ENCODE data around the gene NRAS.

Gene NRAS

DNA sequence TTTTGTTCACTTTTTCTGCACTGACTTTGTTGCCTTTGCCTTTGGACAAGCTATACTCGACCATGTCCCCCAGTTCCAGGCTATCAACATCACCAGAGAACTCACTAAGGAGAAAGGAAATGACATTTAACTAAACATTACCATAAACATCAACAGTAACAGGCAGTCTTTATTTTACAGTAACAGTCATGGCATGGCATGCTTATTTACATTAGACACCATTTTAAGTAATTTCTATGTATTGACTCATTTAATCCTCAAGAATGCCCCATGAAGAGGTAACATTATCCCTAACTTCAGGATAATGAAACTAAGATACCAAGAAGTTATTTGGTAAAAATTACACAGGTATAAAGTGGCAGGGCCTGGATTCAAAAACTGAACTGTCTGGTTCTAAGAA lies 8.7 kb upstream of the NRAS start:
- DNase-seq (ENCODE audit: low read depth): no peak

DNA sequence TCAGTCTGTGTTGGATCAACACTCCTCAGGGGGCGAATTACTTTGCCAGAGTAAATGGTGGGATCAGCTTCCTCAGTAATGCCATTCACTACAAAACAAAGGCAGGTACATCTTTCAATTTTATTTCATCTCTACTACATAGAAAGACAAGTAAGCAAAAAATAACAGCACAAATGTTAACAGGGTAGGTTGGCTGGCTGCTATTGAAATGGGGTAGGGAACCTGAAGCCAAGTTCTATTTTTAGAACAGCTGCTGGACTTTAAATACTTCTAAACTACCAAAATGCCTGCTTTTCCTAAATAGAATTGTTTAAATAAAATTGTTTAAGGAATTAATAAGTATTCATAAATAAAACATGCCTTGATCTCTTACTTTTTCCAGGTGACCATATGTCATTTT lies 7.3 kb upstream of the NRAS start:
- no peak for DNase-seq (ENCODE audit: low read depth)

GRCh38 chr1:114723457-114723856 lies 6.9 kb upstream of the NRAS start:
- no peak for DNase-seq (ENCODE audit: low read depth)

- no peak for DNase-seq (ENCODE audit: low read depth)
These were observed 3.9 kb upstream of the NRAS start for GRCh38 chr1:114720492-114720891.

DNA sequence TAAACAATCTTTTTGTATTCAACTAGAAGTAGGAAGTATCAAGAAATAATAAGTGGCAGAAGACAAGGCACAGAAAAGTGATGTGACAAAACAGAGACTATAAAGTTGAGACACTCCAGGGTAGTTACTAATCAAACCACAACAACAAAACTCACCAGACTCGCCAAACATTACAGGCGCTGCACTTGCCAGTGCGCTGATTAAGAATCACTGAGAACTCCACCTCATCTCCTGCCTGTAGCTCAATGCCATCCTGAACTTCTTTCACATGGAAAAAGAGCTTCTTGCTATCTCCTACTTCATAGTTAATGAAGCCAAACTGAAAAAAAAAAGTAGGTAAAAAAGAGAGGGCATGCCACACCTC lies 2.8 kb upstream of the NRAS start:
- no peak for DNase-seq (ENCODE audit: low read depth)

GRCh38 chr1:114718661-114719423 lies 2.3 kb upstream of the NRAS start:
- DNase-seq (ENCODE audit: low read depth): no peak

GRCh38 chr1:114715952-114716303 lies 643 bp downstream of the NRAS start:
- no peak for DNase-seq (ENCODE audit: low read depth)

DNA sequence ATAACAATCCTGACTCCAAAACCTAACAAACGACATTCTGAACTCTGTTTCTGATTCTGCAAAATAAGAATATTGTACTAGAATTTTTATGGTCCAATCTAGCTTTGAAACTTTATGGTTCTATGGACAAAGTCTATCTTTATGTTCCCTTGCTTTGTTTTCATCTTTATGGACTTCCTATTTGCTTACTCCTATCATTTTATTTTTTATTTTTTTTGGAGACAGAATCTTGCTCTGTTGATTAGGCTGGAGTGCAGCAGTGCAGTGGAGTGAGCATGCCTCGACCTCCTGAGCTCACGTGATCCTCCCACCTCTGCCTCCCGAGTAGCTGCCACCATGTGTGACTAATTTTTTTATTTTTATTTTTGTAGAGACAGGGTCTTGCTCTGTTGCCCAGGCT lies 3.6 kb downstream of the NRAS start:
- DNase-seq (ENCODE audit: low read depth): no peak

DNA sequence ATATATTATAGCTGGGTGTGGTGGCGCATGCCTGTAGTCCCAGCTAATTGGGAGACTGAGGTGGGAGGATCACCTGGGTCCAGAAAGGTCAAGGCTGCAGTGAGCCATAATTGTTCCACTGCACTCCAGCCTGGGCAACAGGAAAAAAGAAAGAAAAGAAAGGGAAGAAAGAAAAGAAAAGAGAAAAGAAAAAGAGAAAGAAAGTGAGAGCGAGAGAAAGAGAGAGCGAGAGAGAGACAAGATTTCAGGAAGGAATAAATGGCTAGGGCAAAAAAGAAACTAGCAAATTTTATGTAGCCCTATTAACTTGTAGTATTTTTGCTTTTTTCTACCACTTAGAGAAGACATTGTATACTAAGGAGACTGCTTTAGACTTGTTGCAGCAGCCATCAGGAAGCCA lies 6.2 kb downstream of the NRAS start:
- no peak for DNase-seq (ENCODE audit: low read depth)

DNA sequence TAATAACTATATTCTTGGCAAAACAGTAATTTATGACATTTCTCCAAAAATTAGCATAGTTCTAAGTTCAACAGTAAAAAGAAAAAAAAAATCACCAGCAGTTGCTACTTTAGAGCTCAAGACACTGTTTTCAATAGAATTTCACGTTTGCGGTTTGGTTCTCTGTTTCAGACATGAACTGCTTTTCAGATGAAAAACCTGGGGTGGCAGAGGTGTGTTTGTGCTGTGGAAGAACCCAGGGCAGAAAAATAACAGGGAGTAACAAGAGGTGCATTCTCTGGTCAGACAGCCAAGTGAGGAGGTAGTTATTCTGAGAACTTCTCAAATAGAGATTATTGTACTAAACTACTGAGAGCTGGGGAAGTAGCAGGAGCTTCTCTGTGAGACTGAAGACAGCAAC lies 9.0 kb downstream of the NRAS start:
- DNase-seq (ENCODE audit: low read depth): no peak

DNA sequence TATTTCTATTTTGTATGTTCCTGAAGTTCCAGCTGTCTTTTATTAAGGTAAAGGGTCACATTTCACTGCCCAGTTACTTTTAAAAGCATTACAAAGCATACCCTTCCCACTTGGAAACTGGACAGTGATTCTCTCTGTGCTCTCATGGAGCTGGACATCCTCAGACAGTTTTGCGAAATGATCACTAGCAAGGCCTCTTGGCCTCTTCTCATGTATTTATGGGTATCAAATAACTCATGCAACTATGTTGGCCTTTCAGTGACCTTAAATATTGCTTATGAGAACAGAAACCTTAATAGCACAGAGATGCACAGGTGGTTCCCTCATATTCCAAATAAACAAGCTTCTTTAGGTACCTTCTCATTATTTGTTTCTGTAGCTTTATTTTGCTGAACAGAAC lies 13.3 kb downstream of the NRAS start:
- DNase-seq (ENCODE audit: low read depth): no peak

DNA sequence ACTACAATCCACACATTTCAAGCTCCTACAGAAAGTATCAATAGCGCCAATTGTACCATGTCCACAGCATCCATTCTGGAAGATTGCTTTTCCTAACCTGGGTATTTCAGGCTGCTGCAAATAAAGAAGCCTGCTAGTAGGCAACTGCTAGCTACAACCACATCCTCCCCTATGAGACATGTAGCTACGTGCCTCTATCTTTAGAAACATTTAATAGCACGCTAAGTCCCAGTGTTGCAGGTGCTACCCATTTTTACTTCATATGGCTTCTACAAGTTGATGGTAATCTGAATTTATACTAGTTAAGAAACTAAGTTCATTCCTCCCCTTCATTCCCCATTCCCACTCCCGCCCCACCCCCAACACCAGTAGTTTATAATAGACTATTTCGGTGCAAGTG lies 13.8 kb downstream of the NRAS start:
- DNase-seq (ENCODE audit: low read depth): no peak

- DNase-seq (ENCODE audit: low read depth): no peak
These were observed 14.6 kb downstream of the NRAS start for GRCh38 chr1:114701931-114702330.

GRCh38 chr1:114700036-114700600 lies 16.5 kb downstream of the NRAS start:
- no peak for DNase-seq (ENCODE audit: low read depth)

DNA sequence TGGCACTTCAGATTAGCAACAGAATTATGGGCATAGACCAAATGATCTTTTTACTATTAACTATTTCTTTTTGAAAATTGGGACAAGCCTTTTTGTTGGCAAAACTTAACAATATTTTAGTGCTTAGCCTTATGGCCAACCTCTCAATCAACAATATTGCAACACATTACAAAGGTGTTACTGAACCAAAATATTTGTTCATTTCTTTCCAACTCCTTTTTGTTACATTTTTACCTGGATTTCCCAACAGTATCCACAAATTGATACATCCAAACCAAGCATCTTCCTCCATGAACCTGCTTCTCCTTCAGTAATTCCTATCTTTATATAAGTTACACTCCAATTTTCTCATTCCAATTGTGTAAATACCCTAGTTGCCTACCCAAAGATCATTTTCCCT lies 19.8 kb downstream of the NRAS start:
- no peak for DNase-seq (ENCODE audit: low read depth)

DNA sequence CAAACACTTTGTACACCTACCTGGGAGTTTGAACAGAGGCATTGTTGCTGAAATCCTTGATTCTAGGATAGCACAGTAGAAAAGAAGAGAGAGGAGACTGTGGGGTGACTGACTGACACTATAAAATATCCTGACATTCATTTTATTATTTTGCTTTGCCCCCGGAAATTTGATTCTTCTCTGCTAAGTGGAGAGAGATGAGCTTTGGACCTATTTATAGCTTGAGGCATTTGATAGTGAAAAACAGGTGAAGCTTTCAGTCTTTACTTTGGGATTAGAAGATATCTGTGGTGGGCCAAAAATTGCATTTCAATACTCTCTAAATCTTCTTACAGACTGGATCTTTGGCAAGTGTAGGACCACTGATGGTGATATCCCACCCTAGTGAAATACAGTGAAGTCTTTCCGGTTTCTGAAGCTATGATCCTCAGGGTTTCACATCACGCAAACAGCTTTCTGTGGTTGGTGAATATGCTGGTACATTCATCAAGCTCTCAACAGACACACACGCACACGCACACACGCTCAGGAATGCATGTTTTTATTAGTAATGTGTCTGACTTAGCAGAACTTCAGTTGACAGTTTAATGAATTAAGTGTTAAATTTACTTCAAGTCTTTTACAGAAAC lies 21.0 kb downstream of the NRAS start, which contains the start of gene AMPD1:
TSS of gene AMPD1 (minus strand) at position 117 of the 629 bp plus-strand sequence. CDS start at position 42, 75 bp downstream.
- no peak for DNase-seq (ENCODE audit: low read depth)

GRCh38 chr1:114694540-114695310 lies 21.8 kb downstream of the NRAS start:
- no peak for DNase-seq (ENCODE audit: low read depth)

DNA sequence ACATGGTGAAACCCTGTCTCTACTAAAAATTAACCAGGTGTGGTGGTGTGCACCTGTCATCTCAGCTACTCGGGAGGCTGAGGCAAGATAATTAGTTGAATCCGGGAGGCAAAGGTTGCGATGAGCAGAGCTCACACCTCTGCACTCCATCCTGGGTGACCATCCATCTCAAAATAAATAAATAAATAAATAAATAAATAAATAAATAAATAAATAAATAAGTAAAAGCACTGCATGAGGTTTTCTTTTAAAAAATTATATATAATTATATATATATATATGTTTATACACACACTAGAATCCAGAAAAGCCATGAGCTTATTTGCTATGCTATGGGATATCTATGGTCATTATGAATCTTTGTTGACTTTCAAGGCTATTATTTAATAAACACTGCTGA lies 23.6 kb downstream of the NRAS start:
- no peak for DNase-seq (ENCODE audit: low read depth)

DNA sequence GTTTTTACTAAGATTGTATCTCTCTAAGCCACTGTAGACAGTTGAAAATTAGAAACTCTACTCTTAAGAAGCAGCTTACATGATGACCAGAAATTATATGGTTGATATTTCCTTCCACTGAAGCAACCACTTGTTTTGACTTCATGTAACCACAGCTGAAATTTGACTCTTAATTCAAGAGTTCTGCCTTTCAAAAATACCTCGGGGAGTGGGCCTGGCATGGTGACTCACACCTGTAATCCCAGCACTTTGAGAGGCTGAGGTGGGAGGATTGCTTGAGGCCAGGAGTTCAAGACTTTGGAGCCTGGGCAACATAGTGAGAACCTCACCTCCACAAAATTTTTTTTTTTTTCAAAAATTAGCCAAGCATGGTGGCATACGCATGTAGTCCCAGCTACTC lies 25.5 kb downstream of the NRAS start:
- no peak for DNase-seq (ENCODE audit: low read depth)

- no peak for DNase-seq (ENCODE audit: low read depth)
These were observed 26.4 kb downstream of the NRAS start for GRCh38 chr1:114690148-114690547.

- no peak for DNase-seq (ENCODE audit: low read depth)
These were observed 28.0 kb downstream of the NRAS start for GRCh38 chr1:114688526-114688925.

DNA sequence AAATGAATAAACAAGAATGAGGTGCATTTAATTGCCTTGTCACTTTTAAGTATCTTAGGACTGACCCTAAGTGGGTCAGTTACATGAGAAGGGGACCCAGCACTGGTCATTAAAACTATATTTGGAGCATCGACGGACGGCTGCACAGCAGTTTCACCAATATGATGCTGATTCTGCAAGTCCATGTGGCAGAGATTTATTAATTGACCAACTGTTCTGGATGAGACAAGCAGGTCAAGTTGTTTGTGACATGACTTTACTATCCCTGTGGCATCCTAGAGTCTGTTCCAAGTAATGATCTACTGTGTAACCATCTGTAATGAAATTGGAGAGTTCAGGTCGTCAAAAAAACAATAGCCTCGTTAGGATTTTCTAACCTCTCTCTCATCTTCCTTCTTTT lies 30.7 kb downstream of the NRAS start:
- DNase-seq (ENCODE audit: low read depth): no peak

- no peak for DNase-seq (ENCODE audit: low read depth)
These were observed 38.9 kb downstream of the NRAS start for GRCh38 chr1:114677691-114678090.
